Activated naive CD4-positive, alpha-beta T cell treated with anti-CD3 and anti-CD28 coated beads, Interleukin-2, amount 50 U/mL, for 72 hours (primary cell): ENCODE measurements around the gene DENND1C. TPM values are rescaled to one million over a fixed set of nuclear protein-coding genes. Genes with fewer than 3 reads are reported as not detected.
"Not testable (repeated sequence)": the region's sequence is repeated elsewhere in the genome, so short reads cannot be mapped to it uniquely, and the experiment has no call there.

ENCODE experiments used
- ATAC-seq, 2 donors: fragments of 150-1000 bp; cut with Tn5 transposase; 2 replicates each; pipeline ENCODE4 v1.10.0; 2021; ENCODE audit warnings: mild to moderate bottlenecking in 2 of 2, moderate library complexity in 2 of 2
- DNase-seq, 2 donors: peaks; one replicate each; pipeline ENCODE4 v3.0.0; 2021 to 2022; ENCODE audit warnings: low spot score in 2 of 2
- H3K27ac Mint-ChIP-seq, 2 donors: one replicate each; pipeline ENCODE4 v1.8.0; 2022; ENCODE audit warnings: mild to moderate bottlenecking in 2 of 2, mixed read lengths in 2 of 2
- H3K36me3 Mint-ChIP-seq, 2 donors: one replicate each; pipeline ENCODE4 v1.8.0; 2022; ENCODE audit warnings: mixed read lengths in 2 of 2
- H3K9me3 Mint-ChIP-seq, 2 donors: one replicate each; pipeline ENCODE4 v1.8.0; 2022; ENCODE audit warnings: mixed read lengths in 2 of 2
- total RNA-seq, 2 donors: library from RNA; stranded (reverse); gene quantifications; one replicate each; pipeline ENCODE4 v1.2.3, GENCODE V29; 2022

DENND1C gene
- total RNA-seq, 2 donors from 2014 or later = 70.8 to 84.4 TPM

GRCh38 chr19:6452223-6452614 lies 29.4 kb downstream of the DENND1C start:
- H3K27ac Mint-ChIP-seq = no peak overlapping the region
- ATAC-seq = no peak
- peaks cover 23 to 39% of the 10 kb centered on the region in 2 donors for H3K36me3 Mint-ChIP-seq
- no peak for DNase-seq
- H3K9me3 Mint-ChIP-seq = peaks cover 8 to 13% of the 10 kb centered on the region in 2 donors

DNA sequence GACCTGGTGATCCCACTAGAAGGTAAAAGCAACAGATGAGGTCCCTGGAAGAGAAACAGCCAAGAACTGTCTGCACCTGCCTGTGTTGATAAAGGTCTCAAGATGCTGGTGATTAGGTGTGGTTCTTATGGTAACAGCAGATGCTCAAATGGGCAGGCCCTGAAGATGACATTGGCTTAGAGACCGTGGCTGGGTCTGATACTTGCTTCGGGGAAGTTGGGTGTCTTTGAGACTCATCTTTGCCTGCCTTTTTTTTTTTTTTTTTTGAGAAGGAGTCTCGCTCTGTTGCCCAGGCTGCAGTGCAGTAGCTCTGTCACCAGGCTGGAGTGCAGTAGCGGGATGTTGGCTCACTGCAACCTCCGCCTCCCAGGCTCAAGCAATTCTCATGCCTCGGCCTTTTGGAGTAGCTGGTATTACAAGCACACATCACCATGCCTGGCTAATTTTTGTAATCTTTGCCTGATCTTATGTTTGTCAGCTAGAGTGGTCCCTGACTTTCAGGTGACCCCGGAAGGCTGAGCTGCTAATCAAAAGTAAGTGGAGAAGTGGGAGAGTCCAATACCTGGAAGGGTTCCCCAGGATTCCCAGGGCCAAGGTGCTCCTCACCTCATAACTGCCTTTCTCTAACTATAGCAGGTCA lies 29.9 kb downstream of the DENND1C start:
- H3K9me3 Mint-ChIP-seq = peaks cover 10 to 13% of the 10 kb centered on the region in 2 donors
- DNase-seq = no peak
- no peak overlapping the region for H3K27ac Mint-ChIP-seq
- ATAC-seq = no peak
- H3K36me3 Mint-ChIP-seq = peaks cover 25 to 40% of the 10 kb centered on the region in 2 donors

GRCh38 chr19:6450166-6450565 lies 31.4 kb downstream of the DENND1C start:
- no peak overlapping the region for H3K27ac Mint-ChIP-seq
- ATAC-seq (no peak), DNase-seq (no peak)

DNA sequence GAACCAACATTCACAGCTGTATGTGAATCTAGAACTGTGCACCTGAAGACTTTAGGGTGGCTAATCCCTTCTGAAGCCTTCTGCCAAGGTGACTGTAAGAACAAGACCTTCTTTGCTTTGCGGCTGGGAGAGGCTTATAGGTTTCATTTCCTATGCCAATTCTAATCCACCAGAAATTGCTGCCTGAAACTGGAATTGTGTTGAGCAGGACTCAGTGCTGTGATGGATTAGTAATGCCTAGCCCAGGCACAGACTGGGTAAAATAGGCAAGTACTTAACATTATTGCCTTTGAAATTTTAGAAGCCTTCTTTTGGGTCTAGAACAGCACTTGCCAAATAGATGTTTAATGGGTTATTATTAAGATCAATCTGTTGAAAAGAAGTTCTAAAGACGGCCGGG lies 33.5 kb downstream of the DENND1C start:
- peaks cover 0 to 11% of the 10 kb centered on the region in 2 donors for H3K9me3 Mint-ChIP-seq
- peaks cover 6 to 14% of the 10 kb centered on the region in 2 donors for H3K36me3 Mint-ChIP-seq
- no peak overlapping the region for H3K27ac Mint-ChIP-seq
- ATAC-seq (no peak), DNase-seq (no peak)

More at GRCh38 chr19:6450166-6450565, 31.4 kb downstream of the DENND1C start:
- Mint-ChIP-seq H3K9me3 (peaks cover 10 to 12% of the 10 kb centered on the region in 2 donors), H3K36me3 (peaks cover 20 to 34% of the 10 kb centered on the region in 2 donors)

GRCh38 chr19:6446452-6446851 lies 35.1 kb downstream of the DENND1C start:
- Mint-ChIP-seq H3K27ac (no peak overlapping the region), H3K36me3 (peaks cover 6 to 8% of the 10 kb centered on the region in 2 donors), H3K9me3 (peaks cover 0 to 7% of the 10 kb centered on the region in 2 donors)
- no peak for ATAC-seq
- no peak for DNase-seq

DNA sequence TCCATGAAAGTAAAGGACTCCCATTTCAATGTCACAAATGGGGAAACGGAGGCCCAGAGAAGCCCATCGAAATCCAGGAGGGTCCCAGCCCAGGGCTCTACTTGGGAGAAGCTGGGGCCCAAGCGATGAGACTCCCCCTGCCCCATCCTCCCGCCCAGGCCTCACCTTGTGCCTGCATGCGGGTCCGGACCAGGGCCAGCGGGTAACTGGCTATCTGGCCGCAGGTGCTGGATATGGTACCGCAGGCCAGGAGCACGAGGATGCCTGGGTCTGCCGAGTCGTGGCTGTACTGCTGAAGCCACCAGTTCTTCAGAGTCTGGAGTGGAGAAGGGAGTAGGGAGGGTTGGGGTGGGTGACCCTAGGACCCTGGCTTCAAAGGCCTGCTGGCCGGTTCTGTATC lies 37.6 kb downstream of the DENND1C start:
- Mint-ChIP-seq H3K27ac (no peak overlapping the region), H3K36me3 (peaks cover 6 to 8% of the 10 kb centered on the region in 2 donors), H3K9me3 (peaks cover 0 to 7% of the 10 kb centered on the region in 2 donors)
- ATAC-seq (no peak), DNase-seq (no peak)

- DNase-seq (no peak), ATAC-seq (no peak)
- Mint-ChIP-seq H3K36me3 (peaks cover 6 to 8% of the 10 kb centered on the region in 2 donors), H3K9me3 (peaks cover 0 to 7% of the 10 kb centered on the region in 2 donors), H3K27ac (no peak overlapping the region)
Observed at GRCh38 chr19:6442087-6442688, 39.4 kb downstream of the DENND1C start.

- no peaks in the 10 kb centered on the region for H3K36me3 Mint-ChIP-seq
Observed at GRCh38 chr19:6440905-6441304, 40.7 kb downstream of the DENND1C start.

GRCh38 chr19:6439743-6440142 lies 41.8 kb downstream of the DENND1C start:
- H3K27ac Mint-ChIP-seq = no peak overlapping the region
- no peak for ATAC-seq
- DNase-seq = no peak
- H3K36me3 Mint-ChIP-seq = no peaks in the 10 kb centered on the region
- H3K9me3 Mint-ChIP-seq = no peaks in the 10 kb centered on the region

More at GRCh38 chr19:6440905-6441304, 40.7 kb downstream of the DENND1C start:
- ATAC-seq (no peak), DNase-seq (no peak)
- Mint-ChIP-seq H3K9me3 (no peaks in the 10 kb centered on the region), H3K27ac (no peak overlapping the region)

- ATAC-seq (no peak), DNase-seq (no peak)
- Mint-ChIP-seq H3K36me3 (no peaks in the 10 kb centered on the region), H3K9me3 (no peaks in the 10 kb centered on the region), H3K27ac (no peak within 1 kb of the TSS)
Observed at GRCh38 chr19:6433663-6434062, 47.9 kb downstream of the DENND1C start, which contains the start of gene SLC25A41. TSS of gene SLC25A41 (minus strand) at chr19:6433763. CDS start at chr19:6433693, 70 bp downstream.

DNA sequence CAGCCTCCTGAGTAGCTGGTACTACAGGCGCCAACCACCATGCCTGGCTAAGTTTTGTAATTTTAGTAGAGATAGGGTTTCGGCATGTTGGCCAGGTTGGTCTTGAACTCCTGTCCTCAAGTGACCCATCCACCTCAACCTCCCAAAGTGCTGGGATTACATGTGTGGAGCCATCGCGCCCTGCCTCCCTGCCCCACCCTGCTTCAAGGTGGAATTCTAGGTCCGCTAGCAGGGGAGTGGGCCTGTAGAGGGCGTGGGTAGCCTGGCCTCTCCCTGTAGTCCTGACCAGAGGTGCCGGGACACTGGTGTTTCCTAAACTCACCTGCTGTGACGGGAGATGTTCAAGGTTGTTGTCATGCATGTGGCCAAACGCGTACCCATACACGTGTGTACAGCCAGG lies 48.4 kb downstream of the DENND1C start:
- no peak for ATAC-seq
- DNase-seq = no peak
- no peaks in the 10 kb centered on the region for H3K36me3 Mint-ChIP-seq
- H3K27ac Mint-ChIP-seq = no peak overlapping the region
- H3K9me3 Mint-ChIP-seq = no peaks in the 10 kb centered on the region

GRCh38 chr19:6431891-6432290 lies 49.7 kb downstream of the DENND1C start:
- Mint-ChIP-seq H3K27ac (no peak overlapping the region), H3K9me3 (no peaks in the 10 kb centered on the region), H3K36me3 (no peaks in the 10 kb centered on the region)
- no peak for DNase-seq
- ATAC-seq = no peak

DNA sequence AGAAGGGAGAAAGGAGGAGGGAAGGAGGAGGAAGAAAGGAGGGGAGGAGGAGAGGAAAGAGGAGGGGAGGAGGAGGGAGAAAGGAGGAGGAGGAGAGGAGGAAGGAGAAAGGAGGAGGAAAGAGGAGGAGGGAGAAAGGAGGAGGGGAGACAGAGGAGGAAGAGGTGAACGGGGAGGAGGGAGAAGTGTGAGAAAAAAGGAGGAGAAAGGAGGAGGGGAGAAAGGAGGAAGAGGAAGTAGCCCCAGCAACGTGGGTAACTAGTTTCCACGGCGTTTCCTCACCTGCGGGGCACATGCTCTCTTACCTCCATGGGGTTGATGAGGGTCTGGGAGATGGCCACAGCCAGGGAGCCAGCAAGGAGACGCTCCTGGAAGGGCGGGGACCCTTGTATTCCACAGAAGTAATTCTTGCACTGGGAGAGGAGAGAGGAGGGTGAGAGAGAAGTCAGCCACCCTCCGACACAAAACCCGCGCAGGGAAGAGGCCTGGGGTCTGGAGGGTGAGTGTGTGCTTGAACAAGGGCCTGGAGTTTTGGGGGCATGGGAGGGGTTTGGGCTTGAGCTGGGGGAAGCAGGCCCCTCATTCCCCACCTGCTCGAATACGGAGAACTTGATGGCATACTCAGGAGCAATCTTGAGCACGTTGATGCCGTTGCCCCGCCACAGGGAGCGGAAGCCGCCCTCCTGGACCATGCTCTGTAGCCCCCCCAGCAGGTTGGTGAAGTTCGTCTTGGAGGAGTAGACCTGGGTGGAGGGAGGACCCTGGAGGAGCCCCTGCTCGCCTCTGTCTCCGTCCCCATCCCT lies 52.0 kb downstream of the DENND1C start:
- H3K9me3 Mint-ChIP-seq = no peaks in the 10 kb centered on the region
- DNase-seq = no peak
- ATAC-seq = no peak
- H3K36me3 Mint-ChIP-seq = no peaks in the 10 kb centered on the region
- H3K27ac Mint-ChIP-seq = no peak overlapping the region

DNA sequence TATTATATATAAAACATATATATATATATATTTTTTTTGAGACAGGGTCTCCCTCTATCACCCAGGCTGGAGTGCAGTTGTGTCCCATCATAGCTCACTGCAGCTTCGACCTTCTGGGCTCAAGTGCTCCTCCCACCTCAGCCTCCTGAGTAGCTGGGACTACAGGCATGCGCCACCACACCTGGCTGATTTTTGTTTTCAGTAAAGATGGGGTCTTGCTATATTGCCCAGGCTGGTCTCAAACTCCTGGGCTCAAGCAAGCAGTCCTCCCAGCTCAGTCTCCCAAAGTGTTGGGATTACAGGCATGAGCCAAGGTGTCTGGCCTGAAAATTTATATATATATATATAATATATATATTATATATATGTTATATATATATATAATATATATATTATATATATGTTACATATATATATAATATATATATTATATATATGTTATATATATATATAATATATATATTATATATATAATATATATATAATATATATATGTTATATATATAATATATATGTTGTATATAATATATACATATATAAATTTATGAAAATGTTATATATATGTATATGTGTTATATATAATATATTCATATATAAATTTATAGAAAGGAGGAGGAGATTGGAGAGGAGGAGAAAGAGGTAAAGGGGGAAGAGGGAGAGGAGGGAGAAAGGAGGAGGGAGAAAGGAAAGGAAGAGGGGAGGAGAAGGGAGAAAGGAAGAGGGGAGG lies 52.7 kb downstream of the DENND1C start:
- not testable (repeated sequence) for H3K27ac Mint-ChIP-seq, DNase-seq, ATAC-seq, H3K9me3 Mint-ChIP-seq, H3K36me3 Mint-ChIP-seq

GRCh38 chr19:6427131-6427530 lies 54.5 kb downstream of the DENND1C start:
- no peak for DNase-seq
- Mint-ChIP-seq H3K36me3 (peaks cover 12 to 15% of the 10 kb centered on the region in 2 donors), H3K27ac (no peak overlapping the region), H3K9me3 (no peaks in the 10 kb centered on the region)
- no peak for ATAC-seq

DNA sequence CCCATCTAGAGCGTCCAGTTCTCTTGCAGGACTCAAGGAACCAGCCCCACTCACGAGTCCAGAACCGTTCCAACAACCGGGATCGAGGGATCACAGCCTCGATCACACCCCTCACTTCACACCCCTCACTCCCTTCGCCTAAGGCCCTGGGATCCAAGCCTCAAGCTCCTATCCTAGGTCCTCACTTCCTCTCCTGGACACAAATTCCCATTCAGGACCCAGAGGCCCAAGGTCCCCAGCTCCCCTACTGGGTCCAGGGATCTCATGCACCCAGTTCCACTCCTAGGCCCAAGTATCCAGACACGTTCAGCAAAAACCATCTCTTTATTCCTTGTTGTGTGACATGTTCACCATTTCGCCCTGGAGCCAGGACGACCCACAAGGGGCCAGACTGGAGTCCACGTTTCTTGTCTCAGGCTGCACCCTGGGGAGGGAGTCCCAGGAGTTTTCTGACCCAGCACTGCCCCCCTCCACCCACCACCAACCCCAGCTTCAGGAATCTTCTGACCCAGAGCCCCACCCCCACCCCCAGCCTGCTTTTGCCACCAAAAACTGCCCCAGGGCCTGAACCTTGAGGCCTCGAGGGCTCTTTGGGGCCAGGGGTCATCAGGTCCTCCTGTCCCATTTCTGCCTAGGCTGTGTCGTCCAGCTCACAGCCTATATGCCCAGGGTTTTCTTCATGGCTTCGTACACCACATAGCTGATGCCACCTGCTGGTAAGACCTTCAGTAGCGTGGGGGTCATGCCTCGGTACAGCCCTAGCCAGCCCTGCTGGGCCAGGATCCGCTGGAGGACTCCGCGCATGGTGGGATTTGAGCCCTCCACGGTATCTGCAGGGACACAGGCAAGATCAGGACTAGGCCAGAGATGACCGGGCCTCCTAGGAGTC lies 55.6 kb downstream of the DENND1C start:
- H3K36me3 Mint-ChIP-seq = peaks cover 12 to 17% of the 10 kb centered on the region in 2 donors
- peak overlapping the region; percentile 95 to 97 for H3K27ac Mint-ChIP-seq
- ATAC-seq = no peak
- H3K9me3 Mint-ChIP-seq = no peaks in the 10 kb centered on the region
- no peak for DNase-seq
